OCI-LY3 (cell line): ENCODE results near the gene ACADSB.

Experiments
- H2AFZ ChIP-seq: fragments of 200-600, 300-600 bp; shearing (Covaris generic); 2 replicates; pipeline ENCODE4 v1.6.0; 2014; ENCODE audit warnings: antibody characterized with exemption, low read depth, low read length
- H3K27ac ChIP-seq: fragments of 200-600, 300-600 bp; sonication (generic); 2 replicates; pipeline ENCODE4 v1.5.1; 2014; ENCODE audit warnings: mild to moderate bottlenecking, low read length, moderate library complexity, mixed read lengths
- H3K27me3 ChIP-seq: fragments of 200-600, 300-600 bp; sonication (generic); 2 replicates; pipeline ENCODE4 v1.6.1; 2014; ENCODE audit warnings: low read depth, low read length, mixed read lengths
- H3K36me3 ChIP-seq: fragments of 200-600, 300-600 bp; sonication (generic); replicated peaks from 2 replicates; pipeline ENCODE3; 2014; ENCODE audit warnings: low read depth, low read length, mixed read lengths
- H3K4me1 ChIP-seq: fragments of 300-600, 200-600 bp; sonication (generic); 2 replicates; pipeline ENCODE4 v1.6.1; 2014; ENCODE audit warnings: low read length, mixed read lengths
- H3K4me2 ChIP-seq: fragments of 200-600, 300-600 bp; sonication (generic); 2 replicates; pipeline ENCODE4 v1.6.1; 2014; ENCODE audit warnings: low read length, mixed read lengths
- H3K4me3 ChIP-seq: fragments of 300-600, 200-600 bp; sonication (generic); 2 replicates; pipeline ENCODE4 v1.5.1; 2014; ENCODE audit warnings: antibody characterized with exemption, mild to moderate bottlenecking, low read length, moderate library complexity
- H3K79me2 ChIP-seq: fragments of 300-600, 200-600 bp; shearing (Covaris generic); 2 replicates; pipeline ENCODE4 v1.6.1; 2014; ENCODE audit warnings: mild to moderate bottlenecking, low read length, mixed read lengths
- H3K9ac ChIP-seq: fragments of 300-600, 200-600 bp; shearing (Covaris generic); 2 replicates; pipeline ENCODE4 v1.6.0; 2014; ENCODE audit warnings: mild to moderate bottlenecking, low read length, moderate library complexity
- H3K9me3 ChIP-seq: fragments of 200-600, 300-600 bp; shearing (Covaris generic); 2 replicates; pipeline ENCODE4 v1.6.1; 2014; ENCODE audit warnings: low read length, mixed read lengths; ENCODE audit not compliant: insufficient read depth
- H4K20me1 ChIP-seq: fragments of 200-600, 300-600 bp; sonication (generic); 2 replicates; pipeline ENCODE4 v1.6.1; 2016; ENCODE audit warnings: low read length, mixed read lengths; ENCODE audit not compliant: insufficient read depth
- EZH2phosphoT487 ChIP-seq: fragments of 200-600 bp; shearing (Covaris generic); IDR thresholded peaks from 2 replicates; pipeline ENCODE4 v1.6.1; 2018; ENCODE audit warnings: antibody characterized with exemption, mixed run types, low read depth
- TF ChIP-seq, protein P1 (sequence below): fragments of 200-600, 300-600 bp; sonication (generic); IDR thresholded peaks from 2 replicates; pipeline ENCODE4 v1.5.1; 2014; ENCODE audit warnings: antibody characterized with exemption, low read length, low read depth

ACADSB gene

GRCh38 chr10:122974023-122974422, 34.8 kb upstream of the ACADSB start:
- H3K4me2 ChIP-seq, result peak overlapping the region; percentile 24; the same call in 1 of the 2 replicates
- TF ChIP-seq EZH2phosphoT487, result no peak
- TF ChIP-seq, protein P1, sequence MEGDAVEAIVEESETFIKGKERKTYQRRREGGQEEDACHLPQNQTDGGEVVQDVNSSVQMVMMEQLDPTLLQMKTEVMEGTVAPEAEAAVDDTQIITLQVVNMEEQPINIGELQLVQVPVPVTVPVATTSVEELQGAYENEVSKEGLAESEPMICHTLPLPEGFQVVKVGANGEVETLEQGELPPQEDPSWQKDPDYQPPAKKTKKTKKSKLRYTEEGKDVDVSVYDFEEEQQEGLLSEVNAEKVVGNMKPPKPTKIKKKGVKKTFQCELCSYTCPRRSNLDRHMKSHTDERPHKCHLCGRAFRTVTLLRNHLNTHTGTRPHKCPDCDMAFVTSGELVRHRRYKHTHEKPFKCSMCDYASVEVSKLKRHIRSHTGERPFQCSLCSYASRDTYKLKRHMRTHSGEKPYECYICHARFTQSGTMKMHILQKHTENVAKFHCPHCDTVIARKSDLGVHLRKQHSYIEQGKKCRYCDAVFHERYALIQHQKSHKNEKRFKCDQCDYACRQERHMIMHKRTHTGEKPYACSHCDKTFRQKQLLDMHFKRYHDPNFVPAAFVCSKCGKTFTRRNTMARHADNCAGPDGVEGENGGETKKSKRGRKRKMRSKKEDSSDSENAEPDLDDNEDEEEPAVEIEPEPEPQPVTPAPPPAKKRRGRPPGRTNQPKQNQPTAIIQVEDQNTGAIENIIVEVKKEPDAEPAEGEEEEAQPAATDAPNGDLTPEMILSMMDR, result no peak
- no peak overlapping the region for H2AFZ ChIP-seq

GRCh38 chr10:122974543-122975064, 34.2 kb upstream of the ACADSB start:
- no peaks in the 10 kb centered on the region for H3K36me3 ChIP-seq
- peaks cover 16% of the 10 kb centered on the region for H3K4me1 ChIP-seq
- no peak overlapping the region for H3K9ac ChIP-seq
- no peak for TF ChIP-seq EZH2phosphoT487
- TF ChIP-seq, protein P1, result no peak
- no peaks in the 10 kb centered on the region for H3K79me2 ChIP-seq
- no peaks in the 10 kb centered on the region for H3K9me3 ChIP-seq
- no peak overlapping the region for H2AFZ ChIP-seq
- H3K27ac ChIP-seq, result no peak overlapping the region
- no peaks in the 10 kb centered on the region for H3K27me3 ChIP-seq
- H4K20me1 ChIP-seq, result no peaks in the 10 kb centered on the region
- H3K4me3 ChIP-seq, result no peak overlapping the region
- H3K4me2 ChIP-seq, result peak overlapping the region; percentile 24; the same call in 1 of the 2 replicates

More at GRCh38 chr10:122974023-122974422, 34.8 kb upstream of the ACADSB start:
- Histone ChIP-seq H3K4me1 (peaks cover 16% of the 10 kb centered on the region), H3K27me3 (no peaks in the 10 kb centered on the region), H3K36me3 (no peaks in the 10 kb centered on the region), H3K9ac (no peak overlapping the region), H3K9me3 (no peaks in the 10 kb centered on the region), H3K27ac (no peak overlapping the region), H3K4me3 (no peak overlapping the region), H4K20me1 (no peaks in the 10 kb centered on the region), H3K79me2 (no peaks in the 10 kb centered on the region)

- peak within 1 kb of the TSS; percentile 82 for H3K4me2 ChIP-seq
- H3K36me3 ChIP-seq, result no peaks in the 10 kb centered on the region
- peaks cover 9% of the 10 kb centered on the region; the same call in 1 of the 2 replicates for H3K4me1 ChIP-seq
- TF ChIP-seq, protein P1, result peak; percentile 44
- TF ChIP-seq EZH2phosphoT487, result no peak
- H3K4me3 ChIP-seq, result peak within 1 kb of the TSS; percentile 85
- peak within 1 kb of the TSS; percentile 80; the same call in 1 of the 2 replicates for H2AFZ ChIP-seq
- H3K79me2 ChIP-seq, result no peaks in the 10 kb centered on the region
- H3K9me3 ChIP-seq, result no peaks in the 10 kb centered on the region
- peak within 1 kb of the TSS; percentile 75 for H3K27ac ChIP-seq
- H3K9ac ChIP-seq, result peak within 1 kb of the TSS; percentile 73
- no peaks in the 10 kb centered on the region for H3K27me3 ChIP-seq
- H4K20me1 ChIP-seq, result no peaks in the 10 kb centered on the region
Observed at GRCh38 chr10:122980209-122981065, 28.4 kb upstream of the ACADSB start, which contains the start of gene PSTK. Gene PSTK, plus strand, starts transcription at chr10:122980401. Its CDS starts 79 bp downstream, at chr10:122980480.

GRCh38 chr10:122981066-122981464, 27.7 kb upstream of the ACADSB start:
- Histone ChIP-seq H3K4me3 (peak overlapping the region; percentile 85), H3K9ac (peak overlapping the region; percentile 55), H3K9me3 (no peaks in the 10 kb centered on the region), H3K79me2 (no peaks in the 10 kb centered on the region), H3K27ac (no peak overlapping the region), H3K36me3 (no peaks in the 10 kb centered on the region), H3K4me2 (peak overlapping the region; percentile 82), H4K20me1 (no peaks in the 10 kb centered on the region), H2AFZ (peak overlapping the region; percentile 47; the same call in 1 of the 2 replicates), H3K4me1 (peaks cover 9% of the 10 kb centered on the region; the same call in 1 of the 2 replicates), H3K27me3 (no peaks in the 10 kb centered on the region)
- no peak for TF ChIP-seq EZH2phosphoT487
- TF ChIP-seq, protein P1, result no peak
